Activated CD4-positive, alpha-beta T cell treated with anti-CD3 and anti-CD28 coated beads, Interleukin-2, Interleukin-4, amounts not matched to agents 100 ng/mL and 50 ng/mL, durations not matched to agents 16 hours and 8 hours (primary cell): Measurements from ENCODE around the gene STARD13.

ENCODE experiments used
- DNase-seq: peaks from one replicate; pipeline ENCODE4 v3.0.0-alpha.2; 2020; ENCODE audit warnings: low spot score

STARD13 gene

DNA sequence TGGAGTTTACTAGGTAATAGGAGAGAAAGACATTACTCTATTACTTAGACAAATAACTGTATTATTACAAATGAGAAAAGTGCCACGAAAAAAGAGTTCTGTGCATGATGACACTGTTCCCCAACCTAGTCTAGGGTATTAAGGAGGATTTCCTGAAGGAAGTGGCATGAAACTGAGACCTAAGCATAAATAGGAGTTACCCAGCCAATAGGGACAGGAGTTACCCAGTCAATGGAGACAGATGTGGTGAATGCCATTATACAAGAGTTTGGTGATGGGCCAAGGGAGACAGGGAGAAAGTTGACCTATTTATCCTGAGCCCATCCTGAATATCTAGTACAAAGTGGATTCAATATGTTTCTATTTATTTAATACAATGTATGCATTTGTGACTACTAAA is 203.9 kb downstream of the STARD13 start:
- no peak for DNase-seq

DNA sequence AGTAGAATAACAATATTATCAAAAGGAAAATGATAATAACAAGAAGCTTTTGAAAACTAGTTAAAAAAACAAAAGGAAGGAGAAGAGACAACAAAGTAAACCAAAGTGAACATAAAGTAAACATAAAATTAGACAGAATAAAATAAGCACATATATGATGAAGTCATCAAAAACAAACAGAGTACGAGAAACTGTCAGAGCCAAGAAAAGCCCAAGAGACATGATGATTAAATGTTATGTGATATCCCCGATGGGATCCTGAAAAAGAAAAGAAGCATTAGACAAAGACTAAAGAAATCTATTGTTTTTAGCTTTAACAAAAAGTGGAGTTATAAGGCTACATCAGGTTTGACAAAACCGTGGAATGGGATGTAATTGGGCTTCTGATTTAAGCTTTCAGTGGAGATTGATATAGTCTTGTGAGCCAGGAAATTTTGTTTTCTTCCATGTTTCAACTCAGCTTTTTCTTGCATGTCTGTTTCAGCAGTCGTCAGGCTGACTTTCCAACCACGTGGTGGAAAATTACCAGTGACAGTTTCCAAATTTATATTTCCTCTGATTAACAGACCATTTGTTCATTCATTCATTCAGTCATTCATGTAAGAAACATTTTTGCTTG is 204.5 kb downstream of the STARD13 start:
- no peak for DNase-seq

DNA sequence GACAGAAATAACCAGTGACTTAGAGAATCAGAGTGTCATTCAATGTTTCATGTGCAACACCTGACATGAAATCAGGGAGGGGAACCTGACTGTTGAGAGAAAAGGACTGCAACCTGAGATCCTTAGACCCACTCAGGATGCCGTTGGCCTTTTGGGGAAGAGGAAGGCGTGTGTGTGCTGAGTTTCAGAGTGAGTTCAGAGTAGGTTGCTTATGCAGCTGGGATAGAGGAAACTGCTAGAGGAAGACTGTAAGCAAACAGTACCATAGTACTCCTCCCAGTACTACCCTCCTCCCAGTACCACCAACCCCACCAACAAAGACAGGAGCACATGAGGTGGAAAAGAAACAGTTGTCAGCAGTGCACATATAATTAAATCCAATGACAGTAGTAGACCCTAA is 205.6 kb downstream of the STARD13 start:
- DNase-seq: no peak

DNA sequence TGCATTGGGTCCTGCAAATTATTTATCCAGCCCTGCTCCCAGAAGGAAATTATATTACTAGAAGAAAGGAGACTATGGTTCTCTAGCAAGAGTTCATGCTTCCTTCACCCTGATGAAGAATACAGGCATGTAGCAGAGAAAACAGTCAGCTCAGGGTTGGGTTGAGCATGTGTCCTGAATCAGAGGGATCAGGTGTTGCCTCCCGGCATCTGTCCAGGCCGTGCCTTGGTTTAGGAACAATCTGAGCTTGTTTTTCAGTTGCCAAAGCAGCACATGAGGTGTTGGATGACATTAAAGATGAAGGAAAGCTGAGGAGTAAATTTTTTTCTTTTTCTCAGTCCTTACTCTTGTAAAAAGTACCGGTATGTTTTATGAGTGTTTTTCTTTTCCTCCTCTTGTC is 207.3 kb downstream of the STARD13 start:
- DNase-seq: no peak

DNA sequence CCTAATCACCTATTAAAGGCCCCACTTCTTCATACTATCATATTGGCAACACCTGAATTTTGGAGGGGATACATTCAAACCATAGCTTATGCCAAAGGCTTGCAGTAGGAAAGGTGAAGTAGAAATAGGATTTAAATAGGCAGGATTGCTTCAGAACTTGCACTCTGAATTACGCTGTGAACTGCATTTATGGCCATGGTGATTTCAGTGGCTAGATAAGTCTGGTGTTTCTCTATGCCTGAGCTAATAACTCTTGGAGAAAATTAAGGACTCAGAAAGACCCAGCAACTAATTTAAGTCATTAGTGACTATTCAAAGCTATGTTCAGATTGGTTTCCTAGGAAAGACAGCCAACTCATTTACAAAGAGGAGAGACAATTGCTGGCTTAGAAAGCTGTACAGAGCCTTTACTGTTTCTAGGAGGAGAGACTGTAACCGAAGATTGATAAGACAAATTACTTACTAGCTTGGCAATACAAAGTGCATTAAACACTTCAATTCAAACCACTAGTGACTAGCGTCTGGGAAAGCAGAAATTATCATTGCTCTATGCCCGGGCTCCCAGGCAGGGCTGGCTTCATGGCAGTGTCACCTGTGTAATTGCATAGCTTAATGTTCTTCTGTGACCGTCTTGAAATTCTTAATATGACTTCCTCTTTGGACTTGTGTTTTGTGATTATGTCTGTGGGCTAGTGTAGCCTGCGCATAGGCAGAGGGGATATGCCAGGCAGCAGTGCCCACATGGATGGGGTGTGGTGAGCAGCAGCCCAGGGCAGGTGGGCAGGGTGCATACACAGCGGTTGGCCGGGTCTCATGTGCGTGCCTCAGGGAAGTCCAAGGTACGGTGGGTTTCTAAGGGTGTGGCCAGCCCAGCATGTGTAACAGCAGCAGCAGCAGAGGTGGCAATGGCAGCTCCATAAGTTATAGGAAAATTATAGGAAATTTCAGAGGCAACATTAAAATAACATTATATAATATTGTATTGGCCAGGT is 209.3 kb downstream of the STARD13 start:
- DNase-seq: no peak

DNA sequence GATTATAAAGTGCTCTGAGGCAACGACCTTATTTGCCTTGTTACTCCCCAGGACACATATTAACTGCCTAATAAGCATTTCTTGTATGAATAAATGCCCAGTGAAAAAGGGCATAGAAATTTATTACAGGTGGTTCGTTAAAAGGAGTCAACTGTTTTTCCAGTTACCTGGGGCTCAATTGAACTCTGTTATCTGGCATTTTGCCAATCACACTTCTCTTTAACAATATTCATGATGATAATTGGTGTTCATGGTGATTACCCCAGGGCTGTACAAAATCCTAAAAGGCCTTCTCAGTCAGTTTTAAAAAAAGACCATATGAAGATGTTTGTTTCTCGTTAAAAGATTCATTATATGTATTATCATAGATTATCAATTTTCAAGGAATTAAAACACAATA is 212.2 kb downstream of the STARD13 start:
- DNase-seq: no peak

DNA sequence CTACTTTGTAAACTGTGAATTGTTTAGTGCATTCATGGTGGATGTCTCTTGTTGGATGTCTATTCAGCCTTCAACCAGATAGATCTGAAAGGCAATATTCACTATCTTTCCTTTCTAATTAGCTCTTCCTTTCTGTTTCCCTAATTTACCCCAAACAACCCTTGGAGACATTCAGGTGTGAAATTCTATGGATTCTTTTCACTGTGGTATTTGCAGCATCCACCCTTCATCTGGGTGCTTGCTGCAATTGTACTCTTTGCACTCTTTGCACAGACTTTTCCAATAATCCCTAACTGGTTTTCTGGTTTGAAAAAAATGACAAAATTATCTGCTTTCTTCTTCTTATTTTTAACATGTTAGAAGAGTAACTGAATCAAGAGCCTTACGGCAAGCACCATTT is 212.8 kb downstream of the STARD13 start:
- DNase-seq: no peak

DNA sequence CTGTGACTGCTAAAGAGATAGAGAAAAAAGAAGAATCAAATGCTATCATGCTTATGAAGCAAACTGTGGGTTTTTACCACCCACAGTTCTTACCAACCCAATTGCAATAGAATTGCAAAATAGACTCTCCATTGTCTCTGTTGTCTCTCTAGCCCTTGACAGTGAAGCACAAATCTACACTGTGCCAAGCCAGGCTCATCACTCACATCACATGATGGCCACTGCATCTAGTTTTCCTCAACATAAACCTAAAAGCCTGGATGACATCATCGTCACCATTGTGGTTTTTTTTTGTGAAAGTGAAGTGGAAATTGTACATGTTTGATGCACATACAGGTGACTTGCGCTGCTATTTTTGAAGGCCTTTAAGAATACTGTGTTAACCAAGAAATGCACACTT is 213.3 kb downstream of the STARD13 start:
- DNase-seq: peak; percentile 12

DNA sequence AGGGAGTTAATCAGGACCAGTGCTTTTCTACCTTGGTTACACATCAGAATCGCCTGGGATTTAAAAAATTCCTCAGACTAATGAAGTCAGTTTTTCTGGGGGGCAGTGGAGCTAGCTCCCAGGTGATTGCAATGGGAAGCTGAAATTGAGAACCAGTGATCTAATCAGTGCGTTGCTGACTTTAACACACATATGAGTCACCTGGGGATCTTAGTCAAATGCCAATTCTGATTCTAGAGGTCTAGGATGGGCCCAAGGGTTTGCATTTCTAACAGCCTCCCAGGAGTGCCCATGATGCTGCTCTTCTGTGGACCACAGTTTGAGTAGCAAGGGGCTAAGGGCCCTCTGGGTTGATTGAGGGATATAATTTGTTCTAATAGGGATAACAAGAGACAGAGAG is 214.8 kb downstream of the STARD13 start:
- peak; percentile 28 for DNase-seq

DNA sequence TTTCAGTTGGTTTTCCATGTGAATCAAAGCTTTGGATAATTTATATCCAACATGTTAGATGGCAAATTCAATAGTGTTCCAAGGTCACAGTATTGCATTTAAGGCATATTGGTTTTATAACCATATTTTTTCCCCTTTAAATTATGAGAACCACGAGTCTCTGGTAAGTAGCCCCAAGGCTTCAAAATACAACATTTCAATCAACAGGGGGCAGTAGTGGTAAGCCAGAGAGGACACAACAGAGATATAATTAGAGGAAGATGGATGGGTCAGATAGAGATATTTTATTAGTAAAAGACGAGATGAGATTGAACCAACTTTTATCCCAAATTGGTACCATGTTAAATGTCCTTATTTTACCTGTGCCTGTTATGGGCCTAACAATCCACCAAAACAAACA is 216.2 kb downstream of the STARD13 start:
- peak; percentile 27 for DNase-seq

DNA sequence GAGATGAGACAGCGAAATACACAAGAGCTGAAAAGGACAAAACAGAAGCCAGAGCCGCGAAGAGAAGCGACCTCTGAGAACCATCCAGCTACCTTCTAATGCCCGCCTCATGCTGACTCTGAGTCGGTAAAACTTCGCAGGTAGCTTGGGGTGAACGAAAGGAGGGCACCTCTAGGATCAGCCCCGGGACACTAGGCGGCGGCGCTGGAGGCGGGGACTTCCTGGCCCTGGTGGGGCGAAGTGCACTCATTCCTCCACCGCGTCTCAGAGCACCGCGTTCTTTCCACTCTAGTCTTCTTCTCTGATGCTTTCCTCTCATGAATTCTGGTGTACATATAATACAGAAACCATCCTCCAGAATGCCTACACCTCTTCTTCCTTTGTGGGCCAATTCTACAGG is 219.2 kb downstream of the STARD13 start:
- no peak for DNase-seq

DNA sequence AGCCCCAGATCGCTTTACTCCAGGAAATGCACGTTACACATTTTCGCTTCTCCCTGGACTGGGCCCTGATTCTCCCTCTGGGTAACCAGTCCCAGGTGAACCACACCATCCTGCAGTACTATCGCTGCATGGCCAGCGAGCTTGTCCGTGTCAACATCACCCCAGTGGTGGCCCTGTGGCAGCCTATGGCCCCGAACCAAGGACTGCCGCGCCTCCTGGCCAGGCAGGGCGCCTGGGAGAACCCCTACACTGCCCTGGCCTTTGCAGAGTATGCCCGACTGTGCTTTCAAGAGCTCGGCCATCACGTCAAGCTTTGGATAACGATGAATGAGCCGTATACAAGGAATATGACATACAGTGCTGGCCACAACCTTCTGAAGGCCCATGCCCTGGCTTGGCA is 224.7 kb downstream of the STARD13 start:
- no peak for DNase-seq

DNA sequence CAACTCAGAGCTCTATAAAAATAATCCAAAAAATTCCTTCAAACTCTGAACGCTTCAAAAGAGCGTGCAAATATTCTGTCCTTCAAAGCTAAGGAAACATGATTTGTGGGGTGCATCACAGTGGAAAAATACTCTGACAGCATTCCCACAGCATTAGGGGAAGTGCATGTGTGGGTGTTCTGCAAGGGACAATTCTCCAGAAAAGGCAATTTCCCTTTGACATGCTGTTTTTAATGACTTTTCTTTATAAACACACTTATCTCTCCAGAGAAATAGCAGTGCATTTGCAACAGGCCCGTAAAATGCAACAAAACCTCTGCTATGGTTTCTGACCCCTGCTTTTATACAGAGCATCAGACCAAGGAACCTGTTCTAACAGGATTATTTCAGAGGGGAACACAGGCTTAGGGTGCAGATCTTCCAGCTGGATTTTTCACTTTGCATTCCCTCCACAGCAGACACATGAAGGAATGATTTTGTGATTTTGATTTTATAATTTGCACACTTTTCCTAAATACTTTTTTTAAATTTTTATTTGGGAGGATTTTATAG is 226.7 kb downstream of the STARD13 start:
- DNase-seq: no peak

DNA sequence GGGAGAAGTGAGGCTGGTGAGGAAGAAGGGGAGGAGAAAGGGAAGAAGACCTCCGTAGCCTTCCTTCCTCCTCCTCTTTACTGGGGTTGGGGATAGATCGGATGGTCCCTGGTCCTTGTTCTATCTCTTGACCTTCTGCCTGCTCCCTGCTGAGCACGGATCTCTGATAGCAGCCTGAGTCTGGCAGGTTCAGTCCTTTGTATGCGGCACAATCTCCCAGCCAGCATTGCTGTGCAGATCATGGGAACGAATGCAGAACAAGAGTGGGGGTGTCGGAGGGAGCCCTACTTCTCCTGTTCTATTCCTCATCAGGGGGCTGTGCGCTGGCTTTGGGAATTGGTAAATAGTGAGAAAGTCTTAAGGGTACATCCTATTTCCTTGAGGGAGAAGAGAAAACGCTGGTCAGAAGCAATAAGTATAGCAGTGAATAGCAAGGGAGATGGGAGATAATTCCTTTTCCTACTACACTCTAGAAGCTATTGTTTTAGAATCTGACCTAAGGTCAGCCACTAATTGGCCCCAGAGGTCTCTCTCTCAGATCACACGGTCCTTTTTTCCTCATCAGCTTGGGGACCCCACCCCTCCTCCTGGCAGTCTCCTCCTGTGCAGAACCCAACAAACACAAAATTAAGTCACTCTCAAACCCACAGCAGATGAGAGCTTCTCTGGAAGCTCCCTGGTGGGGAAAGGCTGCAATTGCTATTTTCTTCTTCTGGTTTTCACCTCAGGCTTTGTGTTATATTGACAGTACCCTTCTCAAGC is 228.4 kb downstream of the STARD13 start:
- no peak for DNase-seq

DNA sequence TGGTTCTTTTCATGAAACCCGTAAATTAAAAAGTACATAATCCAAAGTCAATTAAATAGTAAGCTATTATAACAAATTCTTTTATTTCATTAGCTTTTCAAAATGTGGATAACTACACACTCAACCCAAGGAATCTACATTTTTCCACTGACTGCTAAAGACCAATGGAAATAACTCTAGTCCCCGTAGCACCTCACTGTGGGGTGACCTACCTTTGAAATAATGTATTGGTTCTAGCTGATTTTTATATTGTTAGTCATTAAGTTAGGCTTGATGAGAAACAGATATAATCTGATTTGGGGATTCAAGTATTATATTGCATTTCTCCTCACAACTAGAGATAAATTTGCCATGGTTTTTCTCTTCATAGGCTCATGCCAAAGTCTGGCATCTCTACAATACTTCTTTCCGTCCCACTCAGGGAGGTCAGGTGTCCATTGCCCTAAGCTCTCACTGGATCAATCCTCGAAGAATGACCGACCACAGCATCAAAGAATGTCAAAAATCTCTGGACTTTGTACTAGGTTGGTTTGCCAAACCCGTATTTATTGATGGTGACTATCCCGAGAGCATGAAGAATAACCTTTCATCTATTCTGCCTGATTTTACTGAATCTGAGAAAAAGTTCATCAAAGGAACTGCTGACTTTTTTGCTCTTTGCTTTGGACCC is 232.0 kb downstream of the STARD13 start:
- DNase-seq: no peak
